HepG2 (cell line): Measurements from ENCODE around the gene ZNF280A.

Experiments
- CTCF ChIP-seq: sonication (generic); formaldehyde crosslinking; IDR thresholded peaks from 2 replicates; pipeline ENCODE4 v1.5.0; 2020; ENCODE audit warnings: mild to moderate bottlenecking, missing genetic modification reagents, moderate library complexity
- PHF8 ChIP-seq: sonication (generic); formaldehyde crosslinking; IDR thresholded peaks from 2 replicates; pipeline ENCODE4 v1.5.0; 2020; ENCODE audit warnings: missing genetic modification reagents
- USF2 ChIP-seq, 2 experiments: sonication (generic) in 1 of 2; formaldehyde crosslinking in 1 of 2; IDR thresholded peaks; 2 replicates each; pipeline versions ENCODE4 v1.5.1 to v1.6.1; 2011 to 2020; ENCODE audit warnings: borderline replicate concordance in 1 of 2, low read depth in 1 of 2, low read length in 1 of 2, mild to moderate bottlenecking in 1 of 2, missing genetic modification reagents in 1 of 2, moderate library complexity in 1 of 2

GRCh38 chr22:22536916-22537315 is 16.8 kb upstream of the ZNF280A start:
- TF ChIP-seq USF2 (IDR thresholded peaks at IDR 0.05; ENCODE audit: low read depth, low read length), result no peak
- TF ChIP-seq USF2 (CRISPR knock-in tag; IDR thresholded peaks at IDR 0.05; ENCODE audit: borderline replicate concordance), result no peak
- TF ChIP-seq CTCF, result no peak
- TF ChIP-seq PHF8 (CRISPR knock-in tag), result no peak
